LNCaP clone FGC (cell line): ENCODE results near the gene ZCCHC24.
A peak's percentile ranks its signal among the peaks of the same experiment; 100 is the strongest.

Source experiments
- DNase-seq: peaks from one replicate; pipeline ENCODE4 v3.0.0-alpha.2; 2011; ENCODE audit warnings: low read depth
- H3K4me3 ChIP-seq: 2 replicates; pipeline ENCODE4 v1.5.1; 2011; ENCODE audit warnings: mild to moderate bottlenecking, low read depth, low read length, control low read depth
- CTCF ChIP-seq: IDR thresholded peaks from 2 replicates; pipeline ENCODE4 v1.5.1; 2012; ENCODE audit warnings: mild to moderate bottlenecking; ENCODE audit not compliant: control insufficient read depth, insufficient read depth; ENCODE audit errors: extremely low read depth

Gene ZCCHC24

GRCh38 chr10:79457256-79457785 is 11.9 kb upstream of the ZCCHC24 start:
- TF ChIP-seq CTCF, result no peak
- H3K4me3 ChIP-seq, result no peak overlapping the region
- no peak for DNase-seq

- DNase-seq, result no peak
- no peak overlapping the region for H3K4me3 ChIP-seq
- TF ChIP-seq CTCF, result no peak
Measured at GRCh38 chr10:79454259-79454658, 8.8 kb upstream of the ZCCHC24 start.

GRCh38 chr10:79453392-79453791 is 8.0 kb upstream of the ZCCHC24 start:
- no peak overlapping the region for H3K4me3 ChIP-seq
- no peak for TF ChIP-seq CTCF
- no peak for DNase-seq

- H3K4me3 ChIP-seq, result no peak overlapping the region
- no peak for DNase-seq
- no peak for TF ChIP-seq CTCF
Measured at GRCh38 chr10:79452174-79452611, 6.8 kb upstream of the ZCCHC24 start.

- TF ChIP-seq CTCF, result no peak
- DNase-seq, result no peak
- no peak overlapping the region for H3K4me3 ChIP-seq
Measured at GRCh38 chr10:79451046-79451699, 5.7 kb upstream of the ZCCHC24 start.

- no peak overlapping the region for H3K4me3 ChIP-seq
- TF ChIP-seq CTCF, result no peak
- DNase-seq, result peak; percentile 61
Measured at GRCh38 chr10:79449181-79450146, 4.0 kb upstream of the ZCCHC24 start.
